H1 (cell line): ENCODE measurements around the gene SCAPER.

Source experiments
- CREB1 ChIP-seq: IDR thresholded peaks from 2 replicates; pipeline ENCODE4 v1.6.1; 2012; ENCODE audit warnings: inconsistent platforms
- GABPA ChIP-seq: IDR thresholded peaks from 2 replicates; pipeline ENCODE4 v1.6.1; 2011; ENCODE audit warnings: mild to moderate bottlenecking, low read length, moderate library complexity, borderline replicate concordance; ENCODE audit not compliant: insufficient read depth
- POLR2AphosphoS5 ChIP-seq: IDR thresholded peaks from 2 replicates; pipeline ENCODE4 v1.6.1; 2011; ENCODE audit warnings: low read depth, low read length
- RAD21 ChIP-seq, 2 experiments: IDR thresholded peaks in 1 of 2; conservative IDR thresholded peaks in 1 of 2; 2 replicates each; pipeline ENCODE4 v1.6.1; 2011; ENCODE audit warnings: low read depth in 2 of 2, low read length in 2 of 2, improper control_type of control experiment in 1 of 2, inconsistent platforms in 1 of 2, mild to moderate bottlenecking in 1 of 2, moderate library complexity in 1 of 2
- TAF1 ChIP-seq: IDR thresholded peaks from 2 replicates; pipeline ENCODE4 v1.6.1; 2011; ENCODE audit warnings: mild to moderate bottlenecking, low read depth, low read length
- TF ChIP-seq, protein P1 (sequence below), 3 experiments: IDR thresholded peaks; 1 replicate in 2 of 3; 2 replicates in 1 of 3; pipeline versions ENCODE4 v1.5.1 to v1.6.1; 2011; ENCODE audit warnings: low read length in 3 of 3, mild to moderate bottlenecking in 3 of 3, inconsistent platforms in 2 of 3, low read depth in 1 of 3, moderate library complexity in 1 of 3; ENCODE audit not compliant: insufficient read depth in 1 of 3; ENCODE audit errors: control extremely low read depth in 1 of 3
- TF ChIP-seq, protein P2 (sequence below): IDR thresholded peaks from 2 replicates; pipeline ENCODE4 v1.6.1; 2012; ENCODE audit warnings: low read length, inconsistent platforms

DNA sequence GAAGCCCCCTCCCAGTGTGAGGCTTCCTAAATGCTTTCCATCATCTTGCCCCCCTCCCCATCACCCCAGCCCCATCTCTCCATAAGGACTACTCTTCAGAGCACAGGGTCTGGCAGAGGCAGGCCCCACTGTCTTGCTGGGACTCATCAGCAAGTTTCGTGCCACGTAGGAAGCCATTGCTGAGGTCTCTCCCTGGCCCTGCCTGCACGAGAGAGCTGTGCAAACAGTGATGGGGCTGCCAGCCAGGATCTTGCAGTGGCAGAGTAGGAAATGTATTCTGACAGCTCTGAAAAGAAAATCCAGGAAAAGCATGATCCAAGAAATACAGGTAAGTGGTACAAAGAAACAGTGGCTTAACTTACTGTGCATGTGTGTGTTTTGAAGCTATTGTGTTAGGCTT lies 546.0 kb downstream of the SCAPER start:
- TF ChIP-seq GABPA (no peak), TAF1 (no peak), CREB1 (no peak), POLR2AphosphoS5 (no peak), RAD21 (IDR thresholded peaks at IDR 0.05 in 1 of 2, conservative IDR thresholded peaks at IDR 0.05 in 1 of 2; ENCODE audit: low read depth in 2 of 2, low read length in 2 of 2) (no peak)
- TF ChIP-seq, protein P1, sequence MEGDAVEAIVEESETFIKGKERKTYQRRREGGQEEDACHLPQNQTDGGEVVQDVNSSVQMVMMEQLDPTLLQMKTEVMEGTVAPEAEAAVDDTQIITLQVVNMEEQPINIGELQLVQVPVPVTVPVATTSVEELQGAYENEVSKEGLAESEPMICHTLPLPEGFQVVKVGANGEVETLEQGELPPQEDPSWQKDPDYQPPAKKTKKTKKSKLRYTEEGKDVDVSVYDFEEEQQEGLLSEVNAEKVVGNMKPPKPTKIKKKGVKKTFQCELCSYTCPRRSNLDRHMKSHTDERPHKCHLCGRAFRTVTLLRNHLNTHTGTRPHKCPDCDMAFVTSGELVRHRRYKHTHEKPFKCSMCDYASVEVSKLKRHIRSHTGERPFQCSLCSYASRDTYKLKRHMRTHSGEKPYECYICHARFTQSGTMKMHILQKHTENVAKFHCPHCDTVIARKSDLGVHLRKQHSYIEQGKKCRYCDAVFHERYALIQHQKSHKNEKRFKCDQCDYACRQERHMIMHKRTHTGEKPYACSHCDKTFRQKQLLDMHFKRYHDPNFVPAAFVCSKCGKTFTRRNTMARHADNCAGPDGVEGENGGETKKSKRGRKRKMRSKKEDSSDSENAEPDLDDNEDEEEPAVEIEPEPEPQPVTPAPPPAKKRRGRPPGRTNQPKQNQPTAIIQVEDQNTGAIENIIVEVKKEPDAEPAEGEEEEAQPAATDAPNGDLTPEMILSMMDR (IDR thresholded peaks at IDR 0.05; ENCODE audit: control extremely low read depth in 1 of 3, insufficient read depth in 1 of 3, low read depth in 1 of 3, low read length in 3 of 3): no peak
- TF ChIP-seq, protein P2, sequence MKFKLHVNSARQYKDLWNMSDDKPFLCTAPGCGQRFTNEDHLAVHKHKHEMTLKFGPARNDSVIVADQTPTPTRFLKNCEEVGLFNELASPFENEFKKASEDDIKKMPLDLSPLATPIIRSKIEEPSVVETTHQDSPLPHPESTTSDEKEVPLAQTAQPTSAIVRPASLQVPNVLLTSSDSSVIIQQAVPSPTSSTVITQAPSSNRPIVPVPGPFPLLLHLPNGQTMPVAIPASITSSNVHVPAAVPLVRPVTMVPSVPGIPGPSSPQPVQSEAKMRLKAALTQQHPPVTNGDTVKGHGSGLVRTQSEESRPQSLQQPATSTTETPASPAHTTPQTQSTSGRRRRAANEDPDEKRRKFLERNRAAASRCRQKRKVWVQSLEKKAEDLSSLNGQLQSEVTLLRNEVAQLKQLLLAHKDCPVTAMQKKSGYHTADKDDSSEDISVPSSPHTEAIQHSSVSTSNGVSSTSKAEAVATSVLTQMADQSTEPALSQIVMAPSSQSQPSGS: no peak
